Measurements from ENCODE around the gene B4GALT5. TPM values are rescaled to one million over a fixed set of nuclear protein-coding genes. Genes with fewer than 3 reads are reported as not detected.

B4GALT5 gene, protein sequence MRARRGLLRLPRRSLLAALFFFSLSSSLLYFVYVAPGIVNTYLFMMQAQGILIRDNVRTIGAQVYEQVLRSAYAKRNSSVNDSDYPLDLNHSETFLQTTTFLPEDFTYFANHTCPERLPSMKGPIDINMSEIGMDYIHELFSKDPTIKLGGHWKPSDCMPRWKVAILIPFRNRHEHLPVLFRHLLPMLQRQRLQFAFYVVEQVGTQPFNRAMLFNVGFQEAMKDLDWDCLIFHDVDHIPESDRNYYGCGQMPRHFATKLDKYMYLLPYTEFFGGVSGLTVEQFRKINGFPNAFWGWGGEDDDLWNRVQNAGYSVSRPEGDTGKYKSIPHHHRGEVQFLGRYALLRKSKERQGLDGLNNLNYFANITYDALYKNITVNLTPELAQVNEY
- 63.8 and 77.7 TPM in 2 replicates for total RNA-seq

DNA sequence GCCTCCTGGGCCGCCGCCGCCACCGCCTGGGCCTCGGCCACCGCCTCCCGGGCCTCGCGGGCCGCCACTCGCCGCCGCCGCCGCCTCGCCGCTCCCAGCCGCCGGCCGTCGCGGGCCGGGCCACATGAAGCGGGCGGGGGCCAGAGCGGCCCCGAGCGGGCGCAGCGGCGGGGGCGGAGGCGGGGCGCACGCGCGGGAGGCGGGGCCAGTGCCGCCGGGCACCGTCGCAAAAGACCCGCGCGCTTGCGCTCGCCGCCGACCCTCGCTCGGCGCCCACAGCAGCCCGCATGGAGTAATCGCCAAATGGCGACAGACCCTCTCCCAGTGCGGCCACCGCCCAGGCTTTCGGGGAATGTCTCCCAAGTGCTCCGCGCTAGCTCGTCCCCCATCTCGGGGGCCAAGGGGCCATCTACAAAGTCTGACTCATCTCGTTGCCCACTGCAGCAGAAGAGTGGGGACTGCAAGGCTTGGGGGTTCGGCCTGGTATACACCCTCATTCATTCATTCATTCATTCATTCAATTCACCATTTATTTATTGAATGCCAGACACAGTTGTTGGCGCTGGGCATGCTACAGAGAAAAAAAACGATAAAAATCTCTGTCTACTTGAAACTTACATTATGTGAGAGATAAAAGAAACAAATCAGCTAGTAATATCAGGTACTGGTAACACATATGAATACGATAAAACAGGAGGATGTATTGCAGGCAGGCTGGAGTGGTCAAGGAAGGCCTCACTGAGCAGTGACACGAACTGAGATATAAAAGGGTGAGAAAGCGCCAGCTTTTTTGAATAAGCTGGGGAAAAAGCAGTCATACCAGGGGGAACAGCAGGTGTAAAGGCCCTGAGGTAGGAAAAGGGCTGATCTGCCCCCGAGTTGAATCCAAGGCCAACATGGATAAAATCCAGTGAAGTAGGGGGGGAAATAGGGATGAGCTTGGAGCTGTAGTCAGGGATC is at the start of gene B4GALT5:
Gene B4GALT5, minus strand, starts transcription at position 126 of the 960 bp plus-strand sequence. CDS start 188 bp downstream, outside the sequence.

Small RNA genes lying within 50 kb of the gene (small RNA-seq; reads per million reads assigned to genes)
- gene RN7SL197P (not detected), gene SNRPFP1 (not detected)

Other genes with a start within 250 kb of the B4GALT5 start
- under 0.01 TPM in 1 of 2 replicates, not detected in the other for gene KCNB1, start 231.2 kb downstream of the B4GALT5 start, total RNA-seq
- gene PTGIS, start 145.7 kb downstream of the B4GALT5 start, total RNA-seq, result 1.1 and 1.3 TPM in 2 replicates
- 6.9 and 9.5 TPM in 2 replicates for gene SLC9A8, start 99.0 kb upstream of the B4GALT5 start, total RNA-seq
- gene SPATA2, start 201.7 kb upstream of the B4GALT5 start, total RNA-seq, result 2.8 and 3.6 TPM in 2 replicates
- gene RNF114, start 222.5 kb upstream of the B4GALT5 start, total RNA-seq, result 75.1 and 96.7 TPM in 2 replicates

Measured in thoracic aorta endothelial cell (primary cell).